Keratinocyte (primary cell): ENCODE results near the gene CDKN1B. TPM values are rescaled to one million over a fixed set of nuclear protein-coding genes. Genes with fewer than 3 reads are reported as not detected.

ENCODE experiments used
- DNase-seq: peaks from one replicate; pipeline ENCODE4 v3.0.0-alpha.2; 2011; ENCODE audit warnings: low read depth, missing footprints, low spot score
- FAIRE-seq: peaks from 2 replicates; lab custom pipeline; 2011; peaks lifted over from hg19 to GRCh38; lab: Jason Lieb, UNC
- H2AFZ ChIP-seq: 2 replicates; pipeline ENCODE4 v1.6.0; 2012; ENCODE audit warnings: low read length, control low read depth, inconsistent platforms; ENCODE audit not compliant: control insufficient read depth
- H3K27ac ChIP-seq: 2 replicates; pipeline ENCODE4 v1.5.1; 2011; ENCODE audit warnings: low read length; ENCODE audit not compliant: control insufficient read depth, insufficient read depth
- H3K27me3 ChIP-seq: 3 replicates; pipeline ENCODE4 v1.6.0; 2011; ENCODE audit warnings: low read length; ENCODE audit not compliant: control insufficient read depth, insufficient read depth; ENCODE audit errors: extremely low read depth
- H3K36me3 ChIP-seq, 2 experiments: 2 replicates in 1 of 2; 3 replicates in 1 of 2; pipeline ENCODE4 v1.5.1; 2011; ENCODE audit warnings: low read length in 2 of 2, mild to moderate bottlenecking in 1 of 2; ENCODE audit not compliant: control insufficient read depth in 2 of 2, insufficient read depth in 2 of 2; ENCODE audit errors: extremely low read depth in 1 of 2
- H3K4me1 ChIP-seq: 3 replicates; pipeline ENCODE4 v1.5.1; 2011; ENCODE audit warnings: low read length; ENCODE audit not compliant: control insufficient read depth, insufficient read depth; ENCODE audit errors: extremely low read depth
- H3K4me2 ChIP-seq: 3 replicates; pipeline ENCODE4 v1.6.0; 2011; ENCODE audit warnings: low read depth, low read length; ENCODE audit not compliant: control insufficient read depth, insufficient read depth; ENCODE audit errors: extremely low read depth
- H3K4me3 ChIP-seq, 3 experiments: fragments of 200-600 bp in 1 of 3; sonication (generic) in 1 of 3; 2 replicates in 2 of 3; 3 replicates in 1 of 3; pipeline ENCODE4 v1.5.1; 2011 to 2016; ENCODE audit warnings: low read length in 3 of 3, mild to moderate bottlenecking in 3 of 3, control low read depth in 2 of 3, inconsistent platforms in 1 of 3, low read depth in 1 of 3, mixed read lengths in 1 of 3, mixed run types in 1 of 3, moderate library complexity in 1 of 3; ENCODE audit not compliant: control insufficient read depth in 2 of 3, insufficient read depth in 2 of 3; ENCODE audit errors: extremely low read depth in 1 of 3
- H3K79me2 ChIP-seq: 2 replicates; pipeline ENCODE4 v1.6.0; 2012; ENCODE audit warnings: low read length; ENCODE audit not compliant: control insufficient read depth, insufficient read depth
- H3K9ac ChIP-seq: 3 replicates; pipeline ENCODE4 v1.6.0; 2011; ENCODE audit warnings: low read length; ENCODE audit not compliant: control insufficient read depth, insufficient read depth; ENCODE audit errors: extremely low read depth
- H3K9me1 ChIP-seq: 3 replicates; pipeline ENCODE4 v1.6.0; 2011; ENCODE audit warnings: low read length; ENCODE audit not compliant: control insufficient read depth, insufficient read depth; ENCODE audit errors: extremely low read depth
- H3K9me3 ChIP-seq: 2 replicates; pipeline ENCODE4 v1.5.1; 2012; ENCODE audit warnings: low read depth, low read length; ENCODE audit not compliant: control insufficient read depth
- H4K20me1 ChIP-seq: 3 replicates; pipeline ENCODE4 v1.6.0; 2011; ENCODE audit warnings: low read length; ENCODE audit not compliant: control insufficient read depth, insufficient read depth; ENCODE audit errors: extremely low read depth
- EZH2 ChIP-seq: IDR thresholded peaks from one replicate; pipeline ENCODE4 v1.6.1; 2012; ENCODE audit warnings: inconsistent platforms, mild to moderate bottlenecking, low read length, moderate library complexity
- dilution Hi-C: fragments of 300-500 bp; cut with MboI; formaldehyde crosslinking; loops from one replicate; pipeline ENCODE4 v1.7.0; 2020; ENCODE audit warnings: low sequenced_read_pairs; ENCODE audit not compliant: extremely low pct_ligation_motif_present
- polyA plus RNA-seq, 5 experiments: library from polyadenylated mRNA; depleted of rRNA in 3 of 5; stranded (reverse) in 3 of 5; stranded (forward) in 1 of 5; unstranded in 1 of 5; fragments of >200 nt; gene quantifications; 1 replicate in 1 of 5; 2 replicates in 3 of 5; 3 replicates in 1 of 5; pipeline versions ENCODE4 v1.2.1 to v1.2.3, GENCODE V29; 2011 to 2012; ENCODE audit warnings: missing spikeins in 2 of 5, low read depth in 1 of 5, low replicate concordance in 1 of 5
- TF ChIP-seq, protein P1 (sequence below), 3 experiments: IDR thresholded peaks in 1 of 3; conservative IDR thresholded peaks in 1 of 3; optimal IDR thresholded peaks in 1 of 3; 2 replicates in 2 of 3; 3 replicates in 1 of 3; pipeline versions ENCODE3 to v1.5.1; 2011; ENCODE audit warnings: low read length in 3 of 3, mild to moderate bottlenecking in 3 of 3, moderate library complexity in 2 of 3, control low read depth in 1 of 3, inconsistent platforms in 1 of 3; ENCODE audit not compliant: insufficient read depth in 2 of 3; ENCODE audit errors: extremely low read depth in 1 of 3

Gene CDKN1B
- polyA plus RNA-seq, 1 donor (not counting 4 experiments of a cell fraction or from before 2014, with no cell fraction given) = 5.1 TPM

DNA sequence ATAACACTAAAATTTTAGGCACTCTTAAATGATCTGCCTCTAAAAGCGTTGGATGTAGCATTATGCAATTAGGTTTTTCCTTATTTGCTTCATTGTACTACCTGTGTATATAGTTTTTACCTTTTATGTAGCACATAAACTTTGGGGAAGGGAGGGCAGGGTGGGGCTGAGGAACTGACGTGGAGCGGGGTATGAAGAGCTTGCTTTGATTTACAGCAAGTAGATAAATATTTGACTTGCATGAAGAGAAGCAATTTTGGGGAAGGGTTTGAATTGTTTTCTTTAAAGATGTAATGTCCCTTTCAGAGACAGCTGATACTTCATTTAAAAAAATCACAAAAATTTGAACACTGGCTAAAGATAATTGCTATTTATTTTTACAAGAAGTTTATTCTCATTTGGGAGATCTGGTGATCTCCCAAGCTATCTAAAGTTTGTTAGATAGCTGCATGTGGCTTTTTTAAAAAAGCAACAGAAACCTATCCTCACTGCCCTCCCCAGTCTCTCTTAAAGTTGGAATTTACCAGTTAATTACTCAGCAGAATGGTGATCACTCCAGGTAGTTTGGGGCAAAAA, 4.1 kb downstream of the CDKN1B start:
- Histone ChIP-seq H3K4me1 (peaks cover 23% of the 10 kb centered on the region), H3K4me2 (peak overlapping the region; percentile 96), H3K4me3 (peak overlapping the region in 2 of 3 experiments; percentile 33 to 49), H3K9ac (peak overlapping the region; percentile 49), H3K27me3 (no peaks in the 10 kb centered on the region), H3K36me3 (peaks cover 0 to 7% of the 10 kb centered on the region in 2 experiments), H3K9me3 (no peaks in the 10 kb centered on the region), H4K20me1 (peaks cover 2% of the 10 kb centered on the region), H3K9me1 (no peaks in the 10 kb centered on the region), H2AFZ (no peak overlapping the region), H3K27ac (peak overlapping the region; percentile 93), H3K79me2 (peaks cover 59% of the 10 kb centered on the region)
- no peak for FAIRE-seq
- TF ChIP-seq EZH2 = no peak
- TF ChIP-seq, protein P1, sequence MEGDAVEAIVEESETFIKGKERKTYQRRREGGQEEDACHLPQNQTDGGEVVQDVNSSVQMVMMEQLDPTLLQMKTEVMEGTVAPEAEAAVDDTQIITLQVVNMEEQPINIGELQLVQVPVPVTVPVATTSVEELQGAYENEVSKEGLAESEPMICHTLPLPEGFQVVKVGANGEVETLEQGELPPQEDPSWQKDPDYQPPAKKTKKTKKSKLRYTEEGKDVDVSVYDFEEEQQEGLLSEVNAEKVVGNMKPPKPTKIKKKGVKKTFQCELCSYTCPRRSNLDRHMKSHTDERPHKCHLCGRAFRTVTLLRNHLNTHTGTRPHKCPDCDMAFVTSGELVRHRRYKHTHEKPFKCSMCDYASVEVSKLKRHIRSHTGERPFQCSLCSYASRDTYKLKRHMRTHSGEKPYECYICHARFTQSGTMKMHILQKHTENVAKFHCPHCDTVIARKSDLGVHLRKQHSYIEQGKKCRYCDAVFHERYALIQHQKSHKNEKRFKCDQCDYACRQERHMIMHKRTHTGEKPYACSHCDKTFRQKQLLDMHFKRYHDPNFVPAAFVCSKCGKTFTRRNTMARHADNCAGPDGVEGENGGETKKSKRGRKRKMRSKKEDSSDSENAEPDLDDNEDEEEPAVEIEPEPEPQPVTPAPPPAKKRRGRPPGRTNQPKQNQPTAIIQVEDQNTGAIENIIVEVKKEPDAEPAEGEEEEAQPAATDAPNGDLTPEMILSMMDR (optimal IDR thresholded peaks at IDR 0.05 in 1 of 3, IDR thresholded peaks at IDR 0.05 in 1 of 3, conservative IDR thresholded peaks at IDR 0.05 in 1 of 3; ENCODE audit: extremely low read depth in 1 of 3, insufficient read depth in 2 of 3, low read length in 3 of 3) = no peak
- dilution Hi-C loops = no loop called here
- DNase-seq = no peak

DNA sequence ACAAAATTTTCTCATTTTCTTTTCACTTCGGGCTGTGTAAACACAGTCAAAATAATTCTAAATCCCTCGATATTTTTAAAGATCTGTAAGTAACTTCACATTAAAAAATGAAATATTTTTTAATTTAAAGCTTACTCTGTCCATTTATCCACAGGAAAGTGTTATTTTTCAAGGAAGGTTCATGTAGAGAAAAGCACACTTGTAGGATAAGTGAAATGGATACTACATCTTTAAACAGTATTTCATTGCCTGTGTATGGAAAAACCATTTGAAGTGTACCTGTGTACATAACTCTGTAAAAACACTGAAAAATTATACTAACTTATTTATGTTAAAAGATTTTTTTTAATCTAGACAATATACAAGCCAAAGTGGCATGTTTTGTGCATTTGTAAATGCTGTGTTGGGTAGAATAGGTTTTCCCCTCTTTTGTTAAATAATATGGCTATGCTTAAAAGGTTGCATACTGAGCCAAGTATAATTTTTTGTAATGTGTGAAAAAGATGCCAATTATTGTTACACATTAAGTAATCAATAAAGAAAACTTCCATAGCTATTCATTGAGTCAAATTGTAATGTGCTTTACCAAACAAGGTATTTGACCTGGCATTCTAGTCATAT, 4.8 kb downstream of the CDKN1B start:
- Histone ChIP-seq H3K4me1 (peaks cover 25% of the 10 kb centered on the region), H3K36me3 (peaks cover 0 to 7% of the 10 kb centered on the region in 2 experiments), H3K9me3 (no peaks in the 10 kb centered on the region), H3K27ac (peak overlapping the region; percentile 89), H3K79me2 (peaks cover 62% of the 10 kb centered on the region), H3K4me2 (peak overlapping the region; percentile 96), H3K27me3 (no peaks in the 10 kb centered on the region), H4K20me1 (peaks cover 2% of the 10 kb centered on the region), H3K9me1 (no peaks in the 10 kb centered on the region), H3K4me3 (peak overlapping the region; percentile 18 to 84 (median 69)), H2AFZ (no peak overlapping the region), H3K9ac (peak overlapping the region; percentile 89)
- DNase-seq (no peak), FAIRE-seq (no peak)
- TF ChIP-seq EZH2 = no peak
- TF ChIP-seq, protein P1 (optimal IDR thresholded peaks at IDR 0.05 in 1 of 3, IDR thresholded peaks at IDR 0.05 in 1 of 3, conservative IDR thresholded peaks at IDR 0.05 in 1 of 3; ENCODE audit: extremely low read depth in 1 of 3, insufficient read depth in 2 of 3, low read length in 3 of 3) = no peak
- dilution Hi-C loops = no loop called here
